Measurements from ENCODE around the gene TK2.
"Not testable (repeated sequence)": the region's sequence is repeated elsewhere in the genome, so short reads cannot be mapped to it uniquely, and the experiment has no call there.

TK2 gene

DNA sequence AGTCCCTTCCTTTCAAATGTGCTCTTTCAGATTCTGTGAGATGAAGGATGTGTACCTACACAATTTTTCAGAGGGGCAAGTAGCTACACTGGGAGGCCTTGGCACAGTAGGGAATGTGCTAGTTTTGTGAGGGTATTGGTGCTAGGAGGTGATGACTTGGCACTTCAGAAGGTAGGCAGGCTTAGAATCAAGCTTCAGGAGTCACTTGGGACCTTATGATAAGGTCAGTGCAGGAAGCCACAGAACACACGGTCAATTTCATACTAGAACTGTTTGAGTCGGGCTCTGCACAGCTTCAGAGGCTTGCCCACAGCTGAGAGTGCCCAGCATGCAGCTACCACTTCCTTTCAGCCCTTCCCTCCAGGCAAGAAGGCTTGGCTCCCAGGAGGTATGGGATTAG, 22.4 kb upstream of the TK2 start:
- no peak for DNase-seq

DNA sequence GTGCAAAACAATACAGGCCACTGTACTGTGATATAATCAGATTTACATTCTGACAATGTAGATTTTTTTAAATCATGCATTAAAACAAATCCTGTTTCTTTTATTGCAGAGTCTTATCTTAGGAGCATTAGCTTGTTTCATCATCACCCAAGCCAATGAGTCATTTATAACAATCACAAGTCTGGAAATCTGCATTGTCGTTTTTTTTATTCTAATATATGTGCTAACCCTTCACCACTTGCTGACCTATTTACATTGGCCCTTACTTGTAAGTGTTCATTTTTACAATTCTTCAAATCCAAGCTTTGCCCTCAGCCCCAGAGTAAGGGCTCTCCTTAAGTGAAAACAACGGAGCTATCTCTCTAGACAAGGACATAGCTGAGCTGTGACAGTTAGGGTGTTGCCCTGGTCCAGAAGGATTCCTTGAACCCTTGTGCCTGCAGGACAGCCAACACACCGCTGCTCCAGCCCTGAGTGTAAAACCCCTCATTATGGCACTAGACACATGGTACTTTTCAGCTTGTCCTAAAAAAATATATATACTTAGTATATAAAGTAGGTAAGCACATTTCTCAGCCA, 20.0 kb upstream of the TK2 start:
- DNase-seq = no peak

- DNase-seq = no peak
Observed at GRCh38 chr16:66569131-66569530, 19.2 kb upstream of the TK2 start.

DNA sequence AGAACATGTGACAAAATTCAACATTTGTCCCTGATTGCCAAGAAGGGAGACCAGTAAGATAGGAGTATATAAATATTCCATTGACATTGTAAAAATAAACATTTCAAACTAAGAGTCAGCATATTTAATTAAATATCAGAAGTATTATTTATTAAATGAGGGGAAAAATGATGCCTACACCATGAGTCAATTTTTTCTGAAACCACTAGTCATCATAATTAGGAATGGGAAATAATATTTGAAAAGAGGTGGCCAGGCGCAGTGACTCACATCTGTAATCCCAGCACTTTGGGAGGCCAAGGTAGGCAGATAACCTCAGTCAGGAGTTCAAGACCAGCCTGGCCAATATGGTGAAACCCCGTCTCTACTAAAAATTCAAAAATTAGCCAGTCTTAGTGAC, 18.4 kb upstream of the TK2 start:
- no peak for DNase-seq

DNA sequence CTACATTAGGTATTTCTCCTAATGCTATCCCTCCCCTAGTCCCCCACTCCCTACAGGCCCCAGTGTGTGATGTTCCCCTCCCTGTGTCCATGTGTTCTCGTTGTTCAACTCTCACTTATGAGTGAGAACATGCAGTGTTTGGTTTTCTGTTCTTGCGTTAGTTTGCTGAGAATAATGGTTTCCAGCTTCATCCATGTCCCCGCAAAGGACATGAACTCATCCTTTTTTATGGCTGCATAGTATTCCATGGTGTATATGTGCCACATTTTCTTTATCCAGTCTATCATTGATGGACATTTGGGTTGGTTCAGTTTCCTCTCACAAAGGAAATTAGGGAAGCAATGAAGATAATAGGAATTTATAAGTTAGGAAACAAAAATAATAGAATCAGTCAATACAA, 17.3 kb upstream of the TK2 start:
- not testable (repeated sequence) for DNase-seq

DNA sequence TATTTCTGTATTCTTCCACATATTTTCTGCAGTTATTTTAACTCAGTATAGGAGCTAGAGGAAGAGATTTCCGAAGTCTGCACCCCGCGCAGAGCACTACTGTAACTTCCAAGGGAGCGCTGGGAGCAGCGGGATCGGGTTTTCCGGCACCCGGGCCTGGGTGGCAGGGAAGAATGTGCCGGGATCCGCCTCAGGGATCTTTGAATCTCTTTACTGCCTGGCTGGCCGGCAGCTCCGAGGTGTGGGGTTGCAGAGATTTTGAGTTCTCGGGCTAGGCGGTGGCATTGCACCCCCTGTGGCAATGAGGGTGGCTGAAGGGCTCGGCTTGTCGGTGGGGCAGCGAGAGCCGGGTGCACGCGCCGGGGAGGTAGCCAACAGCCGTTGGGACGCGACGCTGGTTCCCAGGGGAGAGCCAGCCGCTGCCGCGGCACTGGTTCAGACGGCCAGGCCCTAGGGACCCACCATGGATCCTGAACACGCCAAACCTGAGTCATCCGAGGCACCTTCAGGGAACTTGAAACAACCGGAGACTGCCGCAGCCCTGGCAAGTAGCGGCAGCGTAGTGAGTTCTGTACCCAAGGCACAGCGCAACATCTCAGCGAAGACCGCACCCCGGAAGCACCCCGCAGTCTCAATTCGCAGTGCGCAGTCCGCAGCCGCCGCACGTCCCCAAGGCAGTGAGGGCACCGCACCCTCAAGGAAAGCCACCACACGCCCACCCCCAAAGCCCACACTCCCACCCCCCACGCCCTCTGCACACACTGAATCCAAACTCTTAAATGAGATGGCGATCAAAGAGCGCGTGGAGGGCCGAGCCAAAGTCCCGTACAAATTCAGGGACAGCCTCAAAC, 16.4 kb upstream of the TK2 start, which contains the start of gene CMTM1:
CMTM1 (plus strand) TSS at position 389 of the 851 bp plus-strand sequence; CDS start at position 464, 75 bp downstream.
- no peak for DNase-seq

DNA sequence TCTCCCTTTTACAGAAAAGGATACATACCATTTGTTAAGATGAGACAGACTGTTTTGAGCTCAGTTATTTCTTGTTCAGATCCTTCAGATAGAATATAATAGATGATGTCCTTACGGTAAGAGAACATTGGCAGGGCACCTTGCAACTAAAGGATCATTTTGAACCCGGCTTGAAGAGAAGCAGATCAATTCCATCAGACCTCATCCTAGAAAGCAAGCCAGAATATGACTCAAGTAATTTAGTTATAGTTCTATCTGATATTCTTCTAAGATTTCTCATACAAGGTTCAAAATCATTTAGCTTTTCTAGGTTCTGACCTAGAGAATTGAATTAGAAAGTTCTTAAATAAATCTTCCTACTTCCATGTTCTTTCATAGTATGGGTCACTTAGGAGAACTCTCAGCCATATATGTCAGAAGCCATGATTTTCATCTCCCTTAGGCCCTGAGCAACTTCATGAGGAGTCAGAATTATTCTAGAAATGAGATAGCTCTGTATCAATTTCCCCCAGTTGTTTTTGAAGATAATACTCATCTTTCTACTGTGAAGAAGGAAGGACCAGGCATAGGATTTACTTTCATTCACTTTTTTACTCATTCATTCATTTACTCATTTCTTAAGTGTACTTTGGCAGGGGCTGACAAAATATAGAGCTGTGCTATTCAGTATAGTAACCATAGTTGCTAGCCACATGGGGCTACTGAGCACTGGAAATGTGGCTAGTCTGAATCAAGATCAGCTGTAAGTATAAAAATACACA, 13.8 kb upstream of the TK2 start:
- DNase-seq = no peak

GRCh38 chr16:66562986-66563385, 13.1 kb upstream of the TK2 start:
- DNase-seq = no peak

- DNase-seq = no peak
Observed at GRCh38 chr16:66562409-66562808, 12.5 kb upstream of the TK2 start.

DNA sequence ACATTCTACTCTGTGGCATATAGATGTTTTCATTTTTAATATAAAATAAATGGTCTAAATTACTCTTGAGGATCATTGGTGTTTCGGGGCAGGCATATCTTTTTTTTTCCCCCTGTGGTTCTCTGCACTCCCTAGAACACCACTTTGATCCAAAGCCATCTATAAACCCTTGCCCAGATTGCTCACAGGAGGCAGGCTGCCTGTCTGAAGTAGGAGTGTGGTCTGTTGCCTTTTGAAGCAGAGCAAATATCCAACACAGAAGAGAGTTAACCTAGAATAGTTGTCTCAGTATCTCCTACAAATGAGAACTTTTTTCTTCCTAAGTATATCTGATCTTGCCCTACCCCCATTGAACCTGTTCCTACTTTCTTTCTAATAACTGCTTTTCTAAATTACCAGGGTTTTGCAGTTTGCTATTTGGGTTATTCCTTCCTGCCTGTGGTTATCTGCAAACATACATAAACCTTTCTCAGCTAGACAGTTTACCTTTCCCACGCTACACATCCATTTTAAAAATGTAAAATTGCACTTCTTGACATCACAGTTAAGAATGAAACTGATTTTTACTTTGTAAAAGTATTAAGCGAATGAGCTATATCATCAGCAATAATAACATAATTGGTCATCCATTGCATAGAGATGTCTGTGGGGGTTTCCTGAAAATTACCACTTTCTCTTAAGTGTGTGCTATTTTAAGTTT, 11.6 kb upstream of the TK2 start:
- DNase-seq = no peak

DNA sequence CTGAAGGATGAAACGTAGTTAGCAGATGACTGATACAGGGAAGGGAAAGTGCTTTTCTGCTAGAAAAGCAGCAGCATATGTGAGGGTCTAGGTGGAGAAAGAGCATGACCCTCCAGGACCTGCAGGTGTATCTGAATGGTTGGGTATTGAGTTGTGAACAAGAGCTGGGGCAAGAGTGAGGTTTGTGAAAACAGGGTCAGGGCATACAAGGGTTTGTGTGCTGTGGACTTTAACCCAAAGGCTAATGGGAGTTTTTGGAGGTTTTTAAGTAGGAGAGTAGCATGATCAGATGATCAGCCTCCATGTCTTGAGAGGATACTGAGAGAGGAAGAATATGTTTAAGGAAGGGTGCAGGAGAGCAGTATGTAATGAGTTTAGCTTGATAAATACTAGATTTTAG, 10.2 kb upstream of the TK2 start:
- no peak for DNase-seq

DNA sequence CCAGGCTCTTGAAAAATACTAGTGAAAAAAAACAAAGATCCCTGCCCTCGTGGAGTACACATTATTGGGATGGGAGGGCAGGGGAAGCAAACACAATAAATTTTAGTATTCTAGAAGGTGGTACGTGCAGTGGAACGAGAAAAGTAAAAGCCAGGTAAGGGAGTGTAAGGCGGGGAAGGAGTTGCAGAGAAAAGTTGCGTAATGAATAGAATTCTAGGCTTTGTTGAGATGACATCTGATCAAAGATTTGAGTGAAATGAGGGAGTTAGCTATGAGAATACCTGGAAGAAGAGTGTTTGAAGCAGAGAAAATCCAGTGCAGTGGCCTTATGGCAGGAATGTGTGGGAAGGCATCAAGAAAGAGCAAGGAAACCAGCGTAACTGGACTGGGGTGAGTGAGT, 4.6 kb upstream of the TK2 start:
- DNase-seq = no peak

- DNase-seq = no peak
Observed at GRCh38 chr16:66554021-66554420, 4.1 kb upstream of the TK2 start.

GRCh38 chr16:66553223-66553622, 3.3 kb upstream of the TK2 start:
- no peak for DNase-seq

DNA sequence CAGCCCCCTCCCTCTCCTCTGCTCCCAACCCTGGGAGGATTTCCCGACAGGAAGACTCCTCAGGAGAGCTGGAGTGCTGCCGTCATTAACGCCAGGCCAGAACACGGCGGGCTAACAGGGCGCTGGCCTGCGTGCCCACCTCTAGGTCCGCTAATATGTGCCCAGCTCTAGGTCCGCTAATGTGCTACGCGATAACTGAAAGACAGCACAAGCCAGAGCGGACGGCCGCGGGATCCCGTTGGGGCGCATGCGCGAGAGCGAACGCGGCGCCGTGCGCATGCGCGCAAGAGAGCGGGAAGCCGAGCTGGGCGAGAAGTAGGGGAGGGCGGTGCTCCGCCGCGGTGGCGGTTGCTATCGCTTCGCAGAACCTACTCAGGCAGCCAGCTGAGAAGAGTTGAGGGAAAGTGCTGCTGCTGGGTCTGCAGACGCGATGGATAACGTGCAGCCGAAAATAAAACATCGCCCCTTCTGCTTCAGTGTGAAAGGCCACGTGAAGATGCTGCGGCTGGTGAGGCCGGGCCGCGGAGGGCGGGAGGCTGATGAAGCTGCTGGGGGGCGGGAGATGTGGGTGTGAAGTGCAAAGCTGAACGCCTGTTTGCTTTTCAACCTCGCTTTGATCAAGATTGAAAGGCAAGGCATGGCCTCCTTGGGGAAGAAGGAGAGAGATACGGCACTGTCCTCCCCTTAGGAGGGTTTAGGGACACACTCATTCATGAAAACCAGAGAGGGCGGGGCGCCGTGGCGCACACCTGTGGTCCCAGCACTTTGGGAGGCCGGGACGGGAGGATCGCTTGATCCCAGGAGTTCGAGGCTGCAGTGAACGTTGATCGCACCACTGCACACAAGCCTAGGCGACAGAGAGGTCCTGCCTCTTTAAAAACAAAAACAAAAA, 2.6 kb upstream of the TK2 start, which contains the start of gene CKLF:
CKLF (plus strand) TSS at position 291 of the 892 bp plus-strand sequence; CDS start at position 431, 140 bp downstream.
- peak; percentile 93 for DNase-seq

GRCh38 chr16:66551788-66552285, 1.9 kb upstream of the TK2 start:
- no peak for DNase-seq

DNA sequence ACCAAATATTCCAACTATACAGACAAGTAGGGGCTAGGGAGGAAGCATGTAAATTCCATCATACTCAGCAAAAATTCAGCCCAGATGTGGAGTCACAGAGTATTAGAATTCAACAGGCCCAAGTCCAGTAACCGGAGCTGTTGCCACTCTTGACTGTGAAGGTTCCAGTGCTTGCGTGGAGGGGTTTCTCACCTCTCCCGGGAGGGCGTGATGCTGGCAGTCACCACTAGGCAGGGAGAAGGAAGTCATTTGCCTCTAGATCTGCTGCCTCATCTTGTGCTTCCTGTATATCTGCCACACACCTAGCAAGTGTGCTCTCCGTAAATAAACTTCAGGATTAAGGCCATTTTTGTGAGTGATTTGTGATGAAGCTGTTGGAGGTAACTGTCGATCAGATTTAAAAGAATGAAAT, 1.4 kb upstream of the TK2 start:
- DNase-seq = peak; percentile 21

DNA sequence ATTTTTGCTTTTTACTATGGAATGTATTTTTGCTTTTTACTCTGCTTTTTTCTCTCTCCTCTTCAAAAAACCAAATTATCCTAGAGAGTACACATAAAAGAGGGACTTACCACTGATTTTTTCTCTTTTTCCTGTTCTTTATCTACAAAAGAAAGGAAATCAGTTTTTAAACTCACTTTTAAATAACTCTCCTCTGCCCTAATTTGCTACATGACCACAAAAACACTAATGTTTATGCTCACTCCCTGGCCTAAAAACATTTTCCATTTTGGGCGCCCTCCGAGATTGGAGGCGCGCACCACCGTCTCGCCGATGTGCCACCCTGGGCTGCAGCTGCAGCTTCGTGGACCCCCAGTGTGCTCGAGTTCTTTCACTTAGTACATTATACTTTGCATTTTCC, 1.1 kb downstream of the TK2 start:
- DNase-seq = no peak

- DNase-seq = no peak
Observed at GRCh38 chr16:66548068-66548467, 1.9 kb downstream of the TK2 start.

- peak; percentile 68 for DNase-seq
Observed at GRCh38 chr16:66547101-66547989, 2.6 kb downstream of the TK2 start.

Measured in NCI-H1092 treated with DMSO at 0.1 percent for 48 hours (cell line).